COR-L47 (cell line): Measurements from ENCODE around the gene ARHGAP33.
"Not testable (repeated sequence)": the region's sequence is repeated elsewhere in the genome, so short reads cannot be mapped to it uniquely, and the experiment has no call there.

Source experiments
- DNase-seq: peaks from one replicate; lab custom pipeline; 2025; lab: John Stamatoyannopoulos, UW

The ARHGAP33 gene

DNA sequence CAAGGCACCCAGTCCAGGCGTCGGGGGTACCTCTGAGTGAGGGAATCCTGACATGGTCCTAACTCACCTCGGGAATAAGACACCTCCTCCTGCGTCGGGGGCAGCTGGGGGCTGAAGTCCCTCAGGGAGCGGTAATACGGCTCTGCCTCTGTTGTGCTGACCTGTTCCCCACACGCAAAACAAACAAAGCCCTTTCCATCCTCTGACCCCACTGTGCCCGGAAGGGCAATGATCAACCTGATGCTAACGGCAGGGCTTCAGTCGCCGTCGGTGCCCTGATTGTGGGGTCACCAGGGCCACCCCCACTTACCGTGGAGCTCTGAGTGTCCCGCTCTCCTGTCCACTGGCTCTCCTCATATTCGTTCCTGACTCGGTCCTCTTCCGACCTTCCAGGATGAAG, 55.6 kb downstream of the ARHGAP33 start:
- no peak for DNase-seq

- DNase-seq = no peak
Measured at GRCh38 chr19:35832054-35832453, 56.7 kb downstream of the ARHGAP33 start.

GRCh38 chr19:35833972-35834371, 58.6 kb downstream of the ARHGAP33 start:
- DNase-seq = no peak

DNA sequence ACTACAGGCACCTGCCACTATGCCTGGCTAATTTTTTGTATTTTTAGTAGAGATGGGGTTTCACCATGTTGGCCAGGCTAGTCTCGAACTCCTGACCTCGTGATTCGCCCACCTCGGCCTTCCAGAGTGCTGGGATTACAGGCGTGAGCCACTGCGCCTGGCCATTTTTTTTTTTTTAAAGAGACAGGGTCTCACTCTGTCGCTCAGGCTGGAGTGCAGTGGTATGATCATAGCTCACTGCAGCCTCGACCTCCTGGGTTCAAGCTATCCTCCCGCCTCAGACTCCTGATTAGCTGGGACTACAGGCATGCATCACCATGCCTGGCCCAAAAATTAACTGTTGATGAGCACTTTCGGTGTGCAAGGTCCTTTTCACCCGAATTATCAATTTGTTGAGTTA, 60.7 kb downstream of the ARHGAP33 start:
- DNase-seq = not testable (repeated sequence)
